Measurements from ENCODE around the gene TAS2R40.
A peak's percentile ranks its signal among the peaks of the same experiment; 100 is the strongest.

The TAS2R40 gene

GRCh38 chr7:143223784-143224183 lies 1.9 kb downstream of the TAS2R40 start:
- no peak for DNase-seq (ENCODE audit: low spot score)
- FAIRE-seq: no peak

DNA sequence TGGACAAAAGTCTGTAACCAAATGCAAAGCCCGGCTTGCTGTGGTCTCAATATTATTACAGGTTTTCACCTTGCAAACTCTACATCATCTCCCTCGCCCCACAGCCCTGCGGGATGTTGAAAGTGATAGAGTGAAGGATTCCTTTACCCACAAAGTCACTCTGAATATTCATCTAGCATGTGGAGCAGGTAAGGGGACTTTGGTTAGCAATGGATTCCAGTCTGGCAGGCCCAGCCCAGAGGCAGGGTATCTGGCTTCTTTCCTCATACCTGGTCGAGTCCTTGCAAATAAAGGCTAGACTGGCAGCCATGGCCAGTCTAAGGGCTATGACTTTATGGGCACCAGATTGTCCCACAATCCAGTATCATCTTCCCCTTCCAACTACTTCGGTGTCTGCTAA lies 3.2 kb downstream of the TAS2R40 start:
- FAIRE-seq: no peak
- DNase-seq (ENCODE audit: low spot score): no peak

DNA sequence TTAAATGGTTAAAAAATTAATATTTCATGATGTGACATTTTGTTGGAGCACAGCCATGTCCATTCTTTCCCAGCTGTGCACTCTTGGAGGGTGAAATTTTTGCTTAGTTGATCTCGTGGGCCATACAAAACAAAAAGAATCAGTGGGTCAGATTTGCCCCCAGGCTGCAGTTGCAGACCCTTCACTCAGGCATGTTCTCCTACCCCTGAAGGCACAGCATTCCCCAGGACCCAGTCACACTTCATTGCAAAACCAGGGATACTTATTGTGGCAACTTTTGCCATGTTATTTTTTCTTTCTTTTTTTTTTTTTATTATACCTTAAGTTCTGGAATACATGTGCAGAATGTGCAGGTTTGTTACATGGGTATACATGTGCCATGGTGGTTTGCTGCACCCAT lies 6.0 kb downstream of the TAS2R40 start:
- no peak for DNase-seq (ENCODE audit: low spot score)
- FAIRE-seq: no peak

- no peak for DNase-seq (ENCODE audit: low spot score)
- no peak for FAIRE-seq
Measured at GRCh38 chr7:143229054-143229790, 7.4 kb downstream of the TAS2R40 start.

GRCh38 chr7:143230602-143231457 lies 9.0 kb downstream of the TAS2R40 start:
- no peak for FAIRE-seq
- DNase-seq (ENCODE audit: low spot score): no peak

DNA sequence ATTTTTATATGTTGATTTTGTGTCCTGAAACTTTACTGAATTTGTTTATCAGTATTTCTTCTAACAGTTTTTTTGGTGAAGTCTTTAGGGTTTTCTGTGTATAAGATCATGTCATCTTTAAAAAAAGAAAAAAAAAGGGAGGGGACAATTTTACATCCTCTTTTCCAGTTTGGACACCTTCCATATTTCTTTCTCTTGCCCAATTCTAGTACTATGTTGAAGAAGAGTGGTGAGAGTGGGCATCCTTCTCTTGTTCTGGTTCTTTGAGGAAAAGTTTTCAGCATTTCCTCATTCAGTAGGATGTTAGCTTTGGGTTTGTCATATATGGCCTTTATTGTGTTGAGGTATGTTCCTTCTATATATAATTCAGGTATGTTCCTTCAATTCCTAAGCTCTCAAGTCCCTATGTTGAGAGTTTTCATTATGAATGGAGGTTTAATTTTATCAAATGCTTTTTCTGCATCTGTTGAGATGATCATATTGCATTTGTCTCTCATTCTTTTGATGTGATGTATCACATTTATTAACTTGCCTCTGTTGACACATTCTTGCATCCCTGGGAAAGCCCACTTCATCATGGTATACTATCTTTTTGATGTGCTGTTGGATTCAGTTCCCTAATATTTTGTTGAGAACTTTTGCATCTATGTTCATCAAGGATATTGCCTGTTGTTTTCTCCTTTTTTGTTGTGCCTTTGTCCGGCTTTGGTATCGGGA lies 12.1 kb downstream of the TAS2R40 start:
- FAIRE-seq (no peak), DNase-seq (ENCODE audit: low spot score) (no peak)

DNA sequence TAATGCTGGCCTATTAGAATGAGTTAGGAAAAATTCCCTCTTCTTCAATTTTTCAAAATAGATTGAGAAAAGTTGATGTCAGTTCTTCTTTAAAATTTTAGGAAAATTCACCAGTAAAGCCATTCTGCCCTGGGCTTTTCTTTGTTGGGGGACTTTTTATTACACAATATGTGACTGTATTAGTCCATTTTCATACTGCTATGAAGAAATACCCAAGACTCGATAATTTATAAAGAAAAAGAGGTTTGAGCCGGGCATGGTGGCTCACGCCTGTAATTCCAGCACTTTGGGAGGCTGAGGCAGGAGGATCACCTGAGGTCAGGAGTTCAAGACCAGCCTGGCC lies 12.7 kb downstream of the TAS2R40 start:
- no peak for FAIRE-seq
- no peak for DNase-seq (ENCODE audit: low spot score)

GRCh38 chr7:143235561-143235960 lies 13.7 kb downstream of the TAS2R40 start:
- no peak for FAIRE-seq
- DNase-seq (ENCODE audit: low spot score): no peak

- FAIRE-seq (no peak), DNase-seq (ENCODE audit: low spot score) (no peak)
Measured at GRCh38 chr7:143236408-143236990, 14.7 kb downstream of the TAS2R40 start.

GRCh38 chr7:143237366-143237765 lies 15.5 kb downstream of the TAS2R40 start:
- no peak for DNase-seq (ENCODE audit: low spot score)
- no peak for FAIRE-seq

- FAIRE-seq (no peak), DNase-seq (ENCODE audit: low spot score) (no peak)
Measured at GRCh38 chr7:143238289-143238980, 16.6 kb downstream of the TAS2R40 start.

DNA sequence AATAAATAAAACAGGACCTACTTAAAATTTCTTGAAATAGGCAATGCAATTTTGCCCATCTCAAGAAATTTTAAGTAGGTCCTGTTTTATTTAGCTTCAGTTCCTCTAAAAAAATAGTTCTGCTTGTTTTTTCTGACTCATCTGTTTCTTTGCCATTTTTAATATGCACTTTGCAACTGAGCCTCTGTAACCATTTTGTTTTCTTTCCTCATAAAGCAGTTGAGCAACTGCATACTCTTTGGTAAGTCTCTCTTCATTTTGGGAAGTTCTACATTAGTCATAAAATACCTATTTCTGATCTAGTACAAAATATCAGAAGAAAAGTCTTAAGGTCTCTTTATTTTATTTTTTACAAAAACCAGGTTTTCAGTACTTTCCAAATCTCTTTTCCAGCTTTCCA lies 18.0 kb downstream of the TAS2R40 start:
- FAIRE-seq (no peak), DNase-seq (ENCODE audit: low spot score) (no peak)

- peak; percentile 63 for DNase-seq (ENCODE audit: low spot score)
- peak; percentile 32 for FAIRE-seq
Measured at GRCh38 chr7:143240291-143241168, 18.7 kb downstream of the TAS2R40 start.

DNA sequence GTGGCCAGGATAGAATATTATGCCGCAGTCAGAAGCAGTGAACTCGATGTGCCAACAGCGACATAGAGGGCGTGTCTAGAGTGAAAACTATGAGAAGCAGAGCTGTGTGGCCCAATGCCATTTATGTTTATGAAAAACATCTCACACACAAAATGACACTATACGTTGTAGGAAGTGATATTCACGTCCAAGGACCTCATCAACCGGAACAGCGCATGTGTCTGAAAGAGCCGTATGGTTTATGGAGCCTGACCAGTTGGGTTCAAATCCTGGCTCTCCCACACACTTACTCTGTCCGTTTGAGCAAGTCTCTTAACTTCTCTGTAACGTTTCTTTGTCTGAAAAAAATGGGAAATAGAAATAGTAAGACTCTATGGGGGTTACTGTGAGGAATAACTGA lies 20.5 kb downstream of the TAS2R40 start:
- FAIRE-seq (no peak), DNase-seq (ENCODE audit: low spot score) (no peak)

GRCh38 chr7:143243111-143243510 lies 21.3 kb downstream of the TAS2R40 start:
- FAIRE-seq (no peak), DNase-seq (ENCODE audit: low spot score) (no peak)

DNA sequence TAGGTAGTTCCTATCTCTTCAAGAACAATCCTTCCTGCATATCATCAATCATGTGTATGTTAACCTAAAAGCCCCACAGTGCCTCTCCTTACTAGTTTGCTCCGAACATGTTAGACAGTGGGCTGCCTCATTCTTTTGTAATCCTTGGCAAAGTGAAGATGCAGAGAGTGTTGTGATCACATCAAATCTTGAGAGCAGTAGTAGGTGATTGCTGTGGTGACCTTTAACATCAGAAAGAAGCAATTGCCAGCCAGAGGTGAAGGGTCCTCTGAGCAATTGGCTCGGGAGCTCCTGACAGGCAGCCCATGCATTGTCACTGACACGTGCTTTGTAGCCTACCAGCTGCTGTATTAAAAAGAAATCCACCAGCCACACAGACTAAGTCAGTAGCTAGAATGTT lies 21.8 kb downstream of the TAS2R40 start:
- no peak for FAIRE-seq

GRCh38 chr7:143244321-143244720 lies 22.5 kb downstream of the TAS2R40 start:
- FAIRE-seq: no peak
- DNase-seq (ENCODE audit: low spot score): no peak

More for the DNA sequence above, 21.8 kb downstream of the TAS2R40 start:
- DNase-seq (ENCODE audit: low spot score): no peak

- no peak for DNase-seq (ENCODE audit: low spot score)
- no peak for FAIRE-seq
Measured at GRCh38 chr7:143245123-143245522, 23.3 kb downstream of the TAS2R40 start.

DNA sequence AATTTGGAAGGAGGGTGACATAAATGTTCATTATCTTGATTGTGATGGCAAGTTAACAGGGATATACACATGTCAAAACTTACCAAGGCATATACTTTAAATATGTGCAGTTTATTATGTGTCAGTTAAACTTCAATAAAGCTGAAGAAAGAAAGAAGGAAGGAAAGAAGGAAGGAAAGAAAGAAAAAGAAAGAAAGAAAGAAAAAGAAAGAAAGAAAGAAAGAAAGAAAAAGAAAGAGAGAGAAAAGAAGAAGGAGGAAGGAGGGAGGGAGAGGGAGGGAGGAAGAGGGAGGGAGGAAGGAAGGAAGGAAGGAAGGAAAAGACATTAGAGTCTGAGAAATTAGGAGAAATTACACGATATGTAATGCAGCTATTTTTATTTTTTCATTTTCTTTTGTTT lies 25.5 kb downstream of the TAS2R40 start:
- FAIRE-seq (no peak), DNase-seq (ENCODE audit: low spot score) (no peak)

DNA sequence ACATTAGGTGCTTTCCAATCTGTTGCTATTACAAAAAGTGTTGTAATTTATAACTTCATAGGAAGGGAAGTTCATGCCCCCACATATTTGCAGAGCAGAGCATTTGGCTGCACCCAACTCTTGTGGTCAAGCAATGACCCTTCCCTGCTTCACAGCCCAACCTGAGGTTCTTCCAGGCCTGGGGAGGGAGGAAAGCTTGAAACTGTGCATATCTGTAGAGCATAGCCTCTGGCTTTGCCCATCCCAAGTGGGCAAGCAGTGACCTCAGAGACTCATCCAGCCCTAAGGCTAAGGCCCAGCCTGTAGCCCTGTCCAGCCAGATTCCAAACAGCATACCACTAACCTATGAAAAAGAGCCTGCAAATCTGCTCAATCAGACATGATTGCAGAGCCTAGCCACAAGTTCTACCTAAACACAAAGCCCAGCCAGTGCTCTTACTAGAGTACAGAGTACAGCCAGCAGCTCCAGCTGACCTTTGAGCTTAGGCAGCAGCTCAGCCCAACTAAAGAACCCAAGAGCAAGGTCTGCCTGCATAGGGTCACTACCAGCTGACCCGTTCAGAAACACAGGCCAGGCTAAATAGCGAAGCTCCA lies 27.0 kb downstream of the TAS2R40 start:
- FAIRE-seq (no peak), DNase-seq (ENCODE audit: low spot score) (no peak)

Data from RCC 7860 (cell line).